Stomach (tissue), 4 donors: ENCODE data around the gene SPR.

Source experiments
- EP300 ChIP-seq: sonication (generic); formaldehyde crosslinking; IDR thresholded peaks from one replicate; pipeline ENCODE4 v1.6.1; 2017; ENCODE audit warnings: antibody characterized with exemption
- POLR2A ChIP-seq, 4 donors: fragments of 450-650 bp; IDR thresholded peaks; one replicate each; pipeline ENCODE4 v1.6.1; 2016; ENCODE audit warnings: antibody characterized with exemption in 4 of 4, control low read depth in 2 of 4, mild to moderate bottlenecking in 1 of 4, moderate library complexity in 1 of 4
- TF ChIP-seq, protein P1 (sequence below), 7 experiments: fragments of 450-650 bp in 4 of 7; fragments of 200-600 bp in 3 of 7; sonication (generic) in 3 of 7; IDR thresholded peaks; one replicate each; pipeline ENCODE4 v1.5.1; 2016 to 2019; ENCODE audit warnings: antibody characterized with exemption in 7 of 7, control low read depth in 2 of 7, mild to moderate bottlenecking in 1 of 7

DNA sequence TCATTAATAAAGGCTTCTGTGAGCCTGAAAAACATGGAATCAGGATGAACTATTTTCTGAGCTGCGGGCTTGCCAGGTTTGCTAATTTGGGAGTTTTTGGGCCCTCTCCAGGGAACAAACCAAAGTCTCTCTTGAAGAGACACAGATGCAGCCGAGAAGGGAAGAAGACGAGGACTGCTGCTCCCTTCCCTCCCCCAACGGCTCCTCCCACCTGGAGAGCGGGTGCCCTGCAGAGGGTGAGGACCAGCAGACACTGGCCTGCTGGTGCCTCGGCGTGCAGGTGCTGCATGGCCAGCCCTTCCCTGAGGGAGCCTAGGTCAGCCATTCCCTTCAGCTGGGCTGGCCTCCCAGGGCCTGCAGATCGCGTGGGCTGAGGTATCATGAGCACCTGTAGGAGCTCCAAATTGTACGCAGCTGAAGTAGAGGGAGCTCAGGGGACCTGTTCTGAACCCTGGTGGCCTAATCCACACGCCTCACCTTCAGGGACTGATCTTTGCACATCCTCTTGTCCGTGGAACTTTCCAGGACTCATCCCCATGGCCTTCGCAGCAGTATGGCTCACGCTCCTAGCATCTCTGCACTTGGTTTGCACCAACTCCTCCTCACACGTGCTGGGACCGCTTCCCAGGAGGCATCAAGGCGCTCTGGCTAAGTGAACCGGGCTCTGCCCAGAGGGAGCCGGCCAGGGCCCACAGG is 49.6 kb downstream of the SPR start:
- no peak for TF ChIP-seq EP300
- TF ChIP-seq, protein P1, sequence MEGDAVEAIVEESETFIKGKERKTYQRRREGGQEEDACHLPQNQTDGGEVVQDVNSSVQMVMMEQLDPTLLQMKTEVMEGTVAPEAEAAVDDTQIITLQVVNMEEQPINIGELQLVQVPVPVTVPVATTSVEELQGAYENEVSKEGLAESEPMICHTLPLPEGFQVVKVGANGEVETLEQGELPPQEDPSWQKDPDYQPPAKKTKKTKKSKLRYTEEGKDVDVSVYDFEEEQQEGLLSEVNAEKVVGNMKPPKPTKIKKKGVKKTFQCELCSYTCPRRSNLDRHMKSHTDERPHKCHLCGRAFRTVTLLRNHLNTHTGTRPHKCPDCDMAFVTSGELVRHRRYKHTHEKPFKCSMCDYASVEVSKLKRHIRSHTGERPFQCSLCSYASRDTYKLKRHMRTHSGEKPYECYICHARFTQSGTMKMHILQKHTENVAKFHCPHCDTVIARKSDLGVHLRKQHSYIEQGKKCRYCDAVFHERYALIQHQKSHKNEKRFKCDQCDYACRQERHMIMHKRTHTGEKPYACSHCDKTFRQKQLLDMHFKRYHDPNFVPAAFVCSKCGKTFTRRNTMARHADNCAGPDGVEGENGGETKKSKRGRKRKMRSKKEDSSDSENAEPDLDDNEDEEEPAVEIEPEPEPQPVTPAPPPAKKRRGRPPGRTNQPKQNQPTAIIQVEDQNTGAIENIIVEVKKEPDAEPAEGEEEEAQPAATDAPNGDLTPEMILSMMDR (IDR thresholded peaks at IDR 0.05): no peak
- TF ChIP-seq POLR2A (IDR thresholded peaks at IDR 0.05): no peak
